Astrocyte (in vitro differentiated cells and primary cell): ENCODE measurements around the gene UQCRH. TPM values are rescaled to one million over a fixed set of nuclear protein-coding genes. Genes with fewer than 3 reads are reported as not detected.

Experiments
- DNase-seq: peaks from one replicate; pipeline ENCODE4 v3.0.0-alpha.2; 2010; ENCODE audit warnings: low read depth
- FAIRE-seq: peaks from 2 replicates; lab custom pipeline; 2011; peaks lifted over from hg19 to GRCh38; lab: Jason Lieb, UNC
- H2AFZ ChIP-seq: 2 replicates; pipeline ENCODE4 v1.6.0; 2012; ENCODE audit warnings: low read depth, low read length, inconsistent platforms
- H3K27ac ChIP-seq: 2 replicates; pipeline ENCODE4 v1.5.1; 2011; ENCODE audit warnings: low read depth, low read length, inconsistent platforms
- H3K27me3 ChIP-seq: 2 replicates; pipeline ENCODE4 v1.6.0; 2011; ENCODE audit warnings: low read length, inconsistent platforms; ENCODE audit not compliant: insufficient read depth
- H3K36me3 ChIP-seq: 2 replicates; pipeline ENCODE4 v1.5.1; 2011; ENCODE audit warnings: low read length, inconsistent platforms; ENCODE audit not compliant: insufficient read depth
- H3K4me1 ChIP-seq: 2 replicates; pipeline ENCODE4 v1.5.1; 2011; ENCODE audit warnings: low read length, inconsistent platforms; ENCODE audit not compliant: insufficient read depth
- H3K4me2 ChIP-seq: 2 replicates; pipeline ENCODE4 v1.6.0; 2012; ENCODE audit warnings: low read length, inconsistent platforms
- H3K4me3 ChIP-seq: 2 replicates; pipeline ENCODE4 v1.5.1; 2011; ENCODE audit warnings: low read depth, mild to moderate bottlenecking, low read length, inconsistent platforms; ENCODE audit not compliant: insufficient read depth
- H3K79me2 ChIP-seq: 2 replicates; pipeline ENCODE4 v1.6.0; 2012; ENCODE audit warnings: mild to moderate bottlenecking, low read length, inconsistent platforms; ENCODE audit not compliant: insufficient read depth
- H3K9ac ChIP-seq: 2 replicates; pipeline ENCODE4 v1.6.0; 2012; ENCODE audit warnings: mild to moderate bottlenecking, low read length, inconsistent platforms
- H3K9me3 ChIP-seq: 2 replicates; pipeline ENCODE4 v1.5.1; 2012; ENCODE audit warnings: low read depth, mild to moderate bottlenecking, low read length, inconsistent platforms; ENCODE audit not compliant: insufficient read depth
- H4K20me1 ChIP-seq: 2 replicates; pipeline ENCODE4 v1.6.0; 2012; ENCODE audit warnings: low read length, inconsistent platforms; ENCODE audit not compliant: insufficient read depth
- H3K27ac Mint-ChIP-seq: one replicate; pipeline ENCODE4 v1.8.0; 2021; ENCODE audit warnings: mild to moderate bottlenecking, mixed read lengths; ENCODE audit not compliant: unreplicated experiment
- H3K27me3 Mint-ChIP-seq: one replicate; pipeline ENCODE4 v1.8.0; 2021; ENCODE audit warnings: low read depth, mixed read lengths; ENCODE audit not compliant: unreplicated experiment
- H3K36me3 Mint-ChIP-seq: one replicate; pipeline ENCODE4 v1.8.0; 2021; ENCODE audit warnings: low read depth, mixed read lengths; ENCODE audit not compliant: unreplicated experiment
- H3K4me1 Mint-ChIP-seq: one replicate; pipeline ENCODE4 v1.8.0; 2021; ENCODE audit warnings: low read depth, mixed read lengths; ENCODE audit not compliant: unreplicated experiment
- H3K4me3 Mint-ChIP-seq: one replicate; pipeline ENCODE4 v1.8.0; 2021; ENCODE audit warnings: mild to moderate bottlenecking, moderate library complexity, mixed read lengths; ENCODE audit not compliant: unreplicated experiment
- H3K9me3 Mint-ChIP-seq: one replicate; pipeline ENCODE4 v1.8.0; 2021; ENCODE audit warnings: mild to moderate bottlenecking, mixed read lengths; ENCODE audit not compliant: unreplicated experiment
- EZH2 ChIP-seq: IDR thresholded peaks from 2 replicates; pipeline ENCODE4 v1.6.1; 2012; ENCODE audit warnings: mild to moderate bottlenecking, low read length, inconsistent platforms; ENCODE audit not compliant: insufficient read depth
- total RNA-seq: library from RNA; stranded (reverse); gene quantifications from 2 replicates; pipeline ENCODE4 v1.2.1, GENCODE V29; 2021
- TF ChIP-seq, protein P1 (sequence below): IDR thresholded peaks from 2 replicates; pipeline ENCODE4 v1.5.1; 2011; ENCODE audit warnings: low read depth, mild to moderate bottlenecking, inconsistent platforms, low read length, moderate library complexity; ENCODE audit not compliant: insufficient read depth

Gene UQCRH
- total RNA-seq, 1 donor from 2014 or later: 337 TPM

GRCh38 chr1:46268578-46268977, 34.9 kb upstream of the UQCRH start:
- Mint-ChIP-seq H3K9me3 (no peaks in the 10 kb centered on the region), H3K27me3 (no peaks in the 10 kb centered on the region), H3K4me3 (no peak overlapping the region), H3K4me1 (no peaks in the 10 kb centered on the region), H3K27ac (no peak overlapping the region), H3K36me3 (no peaks in the 10 kb centered on the region)
- Histone ChIP-seq H3K4me3 (no peak overlapping the region), H3K79me2 (no peaks in the 10 kb centered on the region), H2AFZ (no peak overlapping the region), H3K9ac (no peak overlapping the region), H3K9me3 (no peaks in the 10 kb centered on the region), H3K36me3 (peaks cover 18% of the 10 kb centered on the region), H3K27me3 (no peaks in the 10 kb centered on the region), H3K4me1 (no peaks in the 10 kb centered on the region), H3K4me2 (no peak overlapping the region), H4K20me1 (no peaks in the 10 kb centered on the region), H3K27ac (no peak overlapping the region)
- DNase-seq: no peak
- no peak for FAIRE-seq
- no peak for TF ChIP-seq EZH2
- TF ChIP-seq, protein P1, sequence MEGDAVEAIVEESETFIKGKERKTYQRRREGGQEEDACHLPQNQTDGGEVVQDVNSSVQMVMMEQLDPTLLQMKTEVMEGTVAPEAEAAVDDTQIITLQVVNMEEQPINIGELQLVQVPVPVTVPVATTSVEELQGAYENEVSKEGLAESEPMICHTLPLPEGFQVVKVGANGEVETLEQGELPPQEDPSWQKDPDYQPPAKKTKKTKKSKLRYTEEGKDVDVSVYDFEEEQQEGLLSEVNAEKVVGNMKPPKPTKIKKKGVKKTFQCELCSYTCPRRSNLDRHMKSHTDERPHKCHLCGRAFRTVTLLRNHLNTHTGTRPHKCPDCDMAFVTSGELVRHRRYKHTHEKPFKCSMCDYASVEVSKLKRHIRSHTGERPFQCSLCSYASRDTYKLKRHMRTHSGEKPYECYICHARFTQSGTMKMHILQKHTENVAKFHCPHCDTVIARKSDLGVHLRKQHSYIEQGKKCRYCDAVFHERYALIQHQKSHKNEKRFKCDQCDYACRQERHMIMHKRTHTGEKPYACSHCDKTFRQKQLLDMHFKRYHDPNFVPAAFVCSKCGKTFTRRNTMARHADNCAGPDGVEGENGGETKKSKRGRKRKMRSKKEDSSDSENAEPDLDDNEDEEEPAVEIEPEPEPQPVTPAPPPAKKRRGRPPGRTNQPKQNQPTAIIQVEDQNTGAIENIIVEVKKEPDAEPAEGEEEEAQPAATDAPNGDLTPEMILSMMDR: no peak

DNA sequence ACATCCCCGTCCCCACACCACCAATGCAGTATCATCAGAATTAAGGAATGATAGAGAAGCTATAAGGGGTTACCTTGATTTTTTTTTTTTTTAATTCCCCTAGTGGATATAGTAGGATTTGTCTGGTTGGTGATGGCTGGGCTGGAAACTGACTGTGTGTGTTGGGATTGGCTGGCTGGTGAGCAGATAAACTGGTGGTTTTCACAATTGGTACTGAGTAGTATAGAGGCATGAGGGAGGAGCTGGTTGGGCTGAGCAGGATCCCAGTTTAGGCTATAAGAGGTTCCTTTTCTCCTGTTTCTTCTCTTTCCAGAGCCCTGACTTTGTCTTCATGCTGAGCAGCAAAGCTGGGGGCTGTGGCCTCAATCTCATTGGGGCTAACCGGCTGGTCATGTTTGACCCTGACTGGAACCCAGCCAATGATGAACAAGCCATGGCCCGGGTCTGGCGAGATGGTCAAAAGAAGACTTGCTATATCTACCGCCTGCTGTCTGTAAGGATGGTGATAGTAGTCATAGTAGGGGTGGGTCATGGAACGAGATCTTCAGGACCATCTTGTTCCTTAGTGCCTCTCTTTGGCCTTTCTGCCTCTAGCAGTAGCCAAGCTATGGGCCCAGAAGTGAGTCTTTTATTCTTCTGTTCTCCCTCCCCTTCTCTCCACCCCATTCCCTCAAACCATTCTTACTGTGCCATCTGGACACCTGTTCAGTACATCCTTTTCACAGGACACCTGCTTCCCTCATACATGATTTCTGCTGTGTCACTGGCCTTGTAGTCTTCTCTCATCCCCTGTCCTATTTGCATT, 29.1 kb upstream of the UQCRH start:
- H3K4me1 ChIP-seq: no peaks in the 10 kb centered on the region
- no peaks in the 10 kb centered on the region for H3K27me3 ChIP-seq
- no peaks in the 10 kb centered on the region for H3K27me3 Mint-ChIP-seq
- H3K9me3 ChIP-seq: no peaks in the 10 kb centered on the region
- H3K4me3 Mint-ChIP-seq: no peak overlapping the region
- no peaks in the 10 kb centered on the region for H3K79me2 ChIP-seq
- no peak for DNase-seq
- no peak overlapping the region for H3K27ac ChIP-seq
- H3K27ac Mint-ChIP-seq: no peak overlapping the region
- no peak for TF ChIP-seq EZH2
- TF ChIP-seq, protein P1: no peak
- H3K4me3 ChIP-seq: no peak overlapping the region
- H4K20me1 ChIP-seq: peaks cover 4% of the 10 kb centered on the region
- H3K36me3 Mint-ChIP-seq: peaks cover 6% of the 10 kb centered on the region
- FAIRE-seq: no peak
- peaks cover 27% of the 10 kb centered on the region for H3K36me3 ChIP-seq
- no peaks in the 10 kb centered on the region for H3K9me3 Mint-ChIP-seq
- H3K4me1 Mint-ChIP-seq: no peaks in the 10 kb centered on the region
- no peak overlapping the region for H2AFZ ChIP-seq
- H3K9ac ChIP-seq: no peak overlapping the region
- H3K4me2 ChIP-seq: no peak overlapping the region

GRCh38 chr1:46275030-46275337, 28.5 kb upstream of the UQCRH start:
- Histone ChIP-seq H3K36me3 (peaks cover 31% of the 10 kb centered on the region), H3K4me1 (no peaks in the 10 kb centered on the region), H3K4me2 (no peak overlapping the region), H2AFZ (no peak overlapping the region), H4K20me1 (peaks cover 4% of the 10 kb centered on the region), H3K4me3 (no peak overlapping the region), H3K9me3 (no peaks in the 10 kb centered on the region), H3K27ac (no peak overlapping the region), H3K79me2 (no peaks in the 10 kb centered on the region), H3K9ac (no peak overlapping the region), H3K27me3 (no peaks in the 10 kb centered on the region)
- no peak for FAIRE-seq
- Mint-ChIP-seq H3K36me3 (peaks cover 11% of the 10 kb centered on the region), H3K4me1 (no peaks in the 10 kb centered on the region), H3K27me3 (no peaks in the 10 kb centered on the region), H3K27ac (no peak overlapping the region), H3K4me3 (no peak overlapping the region), H3K9me3 (no peaks in the 10 kb centered on the region)
- DNase-seq: no peak
- no peak for TF ChIP-seq EZH2
- TF ChIP-seq, protein P1: no peak
